ENCODE measurements around the gene LORICRIN. TPM values are rescaled to one million over a fixed set of nuclear protein-coding genes. Genes with fewer than 3 reads are reported as not detected.

The LORICRIN gene
- total RNA-seq, 2 donors from 2014 or later, result not detected

- no peak for ATAC-seq
- peak overlapping the region; percentile 31 for H3K4me3 Mint-ChIP-seq
- peaks cover 13% of the 10 kb centered on the region for H3K4me1 Mint-ChIP-seq
- H3K36me3 Mint-ChIP-seq (ENCODE audit: low read depth), result peaks cover 2% of the 10 kb centered on the region
- peak overlapping the region; percentile 22 for H3K27ac Mint-ChIP-seq
- no peaks in the 10 kb centered on the region for H3K9me3 ChIP-seq (ENCODE audit: control insufficient read depth, low read length, poor library complexity, severe bottlenecking)
- DNase-seq, result no peak
- peaks cover 14% of the 10 kb centered on the region for H3K27me3 Mint-ChIP-seq
Measured at GRCh38 chr1:153253693-153254092, 5.8 kb upstream of the LORICRIN start.

- H3K27me3 Mint-ChIP-seq, result peaks cover 47% of the 10 kb centered on the region
- H3K27ac Mint-ChIP-seq, result peak overlapping the region; percentile 63
- no peaks in the 10 kb centered on the region for H3K36me3 Mint-ChIP-seq (ENCODE audit: low read depth)
- ATAC-seq (peak; percentile 36), DNase-seq (no peak)
- no peaks in the 10 kb centered on the region for H3K9me3 ChIP-seq (ENCODE audit: control insufficient read depth, low read length, poor library complexity, severe bottlenecking)
- H3K4me1 Mint-ChIP-seq, result peaks cover 41% of the 10 kb centered on the region
- H3K4me3 Mint-ChIP-seq, result peak overlapping the region; percentile 90
Measured at GRCh38 chr1:153260585-153261280, 1.2 kb downstream of the LORICRIN start.

GRCh38 chr1:153261281-153262069 is 2.0 kb downstream of the LORICRIN start:
- ATAC-seq (peak; percentile 58), DNase-seq (peak; percentile 15 to 36 (median 18))
- Mint-ChIP-seq H3K4me1 (peaks cover 41% of the 10 kb centered on the region), H3K27ac (peak overlapping the region; percentile 60), H3K27me3 (peaks cover 53% of the 10 kb centered on the region), H3K36me3 (ENCODE audit: low read depth) (no peaks in the 10 kb centered on the region), H3K4me3 (peak overlapping the region; percentile 92)
- H3K9me3 ChIP-seq (ENCODE audit: control insufficient read depth, low read length, poor library complexity, severe bottlenecking), result no peaks in the 10 kb centered on the region

- DNase-seq (no peak), ATAC-seq (no peak)
Measured at GRCh38 chr1:153262070-153262366, 2.5 kb downstream of the LORICRIN start.

GRCh38 chr1:153262462-153263157 is 3.1 kb downstream of the LORICRIN start:
- peaks cover 41% of the 10 kb centered on the region for H3K4me1 Mint-ChIP-seq
- H3K36me3 Mint-ChIP-seq (ENCODE audit: low read depth), result no peaks in the 10 kb centered on the region
- peaks cover 57% of the 10 kb centered on the region for H3K27me3 Mint-ChIP-seq
- H3K9me3 ChIP-seq (ENCODE audit: control insufficient read depth, low read length, poor library complexity, severe bottlenecking), result no peaks in the 10 kb centered on the region
- peak overlapping the region; percentile 92 for H3K4me3 Mint-ChIP-seq
- H3K27ac Mint-ChIP-seq, result peak overlapping the region; percentile 60
- DNase-seq (no peak), ATAC-seq (no peak)

More at GRCh38 chr1:153262070-153262366, 2.5 kb downstream of the LORICRIN start:
- H3K36me3 Mint-ChIP-seq (ENCODE audit: low read depth), result no peaks in the 10 kb centered on the region
- H3K4me3 Mint-ChIP-seq, result peak overlapping the region; percentile 92
- H3K4me1 Mint-ChIP-seq, result peaks cover 41% of the 10 kb centered on the region
- H3K27me3 Mint-ChIP-seq, result peaks cover 53% of the 10 kb centered on the region
- peak overlapping the region; percentile 60 for H3K27ac Mint-ChIP-seq
- no peaks in the 10 kb centered on the region for H3K9me3 ChIP-seq (ENCODE audit: control insufficient read depth, low read length, poor library complexity, severe bottlenecking)

- no peak for ATAC-seq
- Mint-ChIP-seq H3K27me3 (peaks cover 62% of the 10 kb centered on the region), H3K4me3 (no peak overlapping the region), H3K4me1 (peaks cover 21% of the 10 kb centered on the region), H3K36me3 (ENCODE audit: low read depth) (no peaks in the 10 kb centered on the region), H3K27ac (no peak overlapping the region)
- no peak for DNase-seq
- H3K9me3 ChIP-seq (ENCODE audit: control insufficient read depth, low read length, poor library complexity, severe bottlenecking), result no peaks in the 10 kb centered on the region
Measured at GRCh38 chr1:153265457-153265856, 6.0 kb downstream of the LORICRIN start.

- no peaks in the 10 kb centered on the region for H3K9me3 ChIP-seq (ENCODE audit: control insufficient read depth, low read length, poor library complexity, severe bottlenecking)
- Mint-ChIP-seq H3K4me1 (no peaks in the 10 kb centered on the region), H3K27me3 (peaks cover 34% of the 10 kb centered on the region), H3K27ac (no peak overlapping the region), H3K36me3 (ENCODE audit: low read depth) (no peaks in the 10 kb centered on the region), H3K4me3 (no peak overlapping the region)
- no peak for DNase-seq
- ATAC-seq, result no peak
Measured at GRCh38 chr1:153271711-153272110, 12.2 kb downstream of the LORICRIN start.

- H3K4me1 Mint-ChIP-seq, result no peaks in the 10 kb centered on the region
- H3K4me3 Mint-ChIP-seq, result no peak overlapping the region
- no peak overlapping the region for H3K27ac Mint-ChIP-seq
- no peaks in the 10 kb centered on the region for H3K9me3 ChIP-seq (ENCODE audit: control insufficient read depth, low read length, poor library complexity, severe bottlenecking)
- no peaks in the 10 kb centered on the region for H3K36me3 Mint-ChIP-seq (ENCODE audit: low read depth)
- no peak for ATAC-seq
- DNase-seq, result no peak
- H3K27me3 Mint-ChIP-seq, result peaks cover 35% of the 10 kb centered on the region
Measured at GRCh38 chr1:153272186-153272585, 12.7 kb downstream of the LORICRIN start.

GRCh38 chr1:153277852-153278251 is 18.4 kb downstream of the LORICRIN start:
- ATAC-seq, result peak; percentile 90
- no peak overlapping the region for H3K27ac Mint-ChIP-seq
- no peak overlapping the region for H3K4me3 Mint-ChIP-seq
- H3K4me1 Mint-ChIP-seq, result no peaks in the 10 kb centered on the region
- no peaks in the 10 kb centered on the region for H3K9me3 ChIP-seq (ENCODE audit: control insufficient read depth, low read length, poor library complexity, severe bottlenecking)
- H3K36me3 Mint-ChIP-seq (ENCODE audit: low read depth), result peaks cover 2% of the 10 kb centered on the region
- DNase-seq, result peak in 1 of 3 donors; percentile 46
- H3K27me3 Mint-ChIP-seq, result peaks cover 43% of the 10 kb centered on the region

GRCh38 chr1:153288634-153289275 is 29.3 kb downstream of the LORICRIN start:
- DNase-seq, result no peak
- H3K9me3 ChIP-seq (ENCODE audit: control insufficient read depth, low read length, poor library complexity, severe bottlenecking), result no peaks in the 10 kb centered on the region
- ATAC-seq, result peak; percentile 41
- no peak overlapping the region for H3K27ac Mint-ChIP-seq
- peaks cover 29% of the 10 kb centered on the region for H3K4me1 Mint-ChIP-seq
- peaks cover under 1% of the 10 kb centered on the region for H3K27me3 Mint-ChIP-seq
- H3K36me3 Mint-ChIP-seq (ENCODE audit: low read depth), result peaks cover 3% of the 10 kb centered on the region
- no peak overlapping the region for H3K4me3 Mint-ChIP-seq

GRCh38 chr1:153291514-153291913 is 32.0 kb downstream of the LORICRIN start:
- H3K36me3 Mint-ChIP-seq (ENCODE audit: low read depth), result peaks cover 3% of the 10 kb centered on the region
- H3K27ac Mint-ChIP-seq, result peak overlapping the region; percentile 85
- DNase-seq (no peak), ATAC-seq (no peak)
- peak overlapping the region; percentile 53 for H3K4me3 Mint-ChIP-seq
- H3K27me3 Mint-ChIP-seq, result no peaks in the 10 kb centered on the region
- H3K9me3 ChIP-seq (ENCODE audit: control insufficient read depth, low read length, poor library complexity, severe bottlenecking), result no peaks in the 10 kb centered on the region
- peaks cover 43% of the 10 kb centered on the region for H3K4me1 Mint-ChIP-seq

- H3K9me3 ChIP-seq (ENCODE audit: control insufficient read depth, low read length, poor library complexity, severe bottlenecking), result no peaks in the 10 kb centered on the region
- H3K4me3 Mint-ChIP-seq, result peak overlapping the region; percentile 76
- H3K4me1 Mint-ChIP-seq, result peaks cover 45% of the 10 kb centered on the region
- H3K36me3 Mint-ChIP-seq (ENCODE audit: low read depth), result peaks cover 3% of the 10 kb centered on the region
- DNase-seq, result no peak
- H3K27me3 Mint-ChIP-seq, result no peaks in the 10 kb centered on the region
- peak overlapping the region; percentile 85 for H3K27ac Mint-ChIP-seq
- no peak for ATAC-seq
Measured at GRCh38 chr1:153292185-153292584, 32.7 kb downstream of the LORICRIN start.
